Ishikawa (cell line): ENCODE measurements around the gene HTRA2.

Source experiments
- CREB1 ChIP-seq: IDR thresholded peaks from 2 replicates; pipeline ENCODE4 v1.6.1; 2012; ENCODE audit warnings: low read depth
- EGR1 ChIP-seq: IDR thresholded peaks from 2 replicates; pipeline ENCODE4 v1.6.1; 2012
- FOXM1 ChIP-seq: IDR thresholded peaks from 2 replicates; pipeline ENCODE4 v1.6.1; 2012; ENCODE audit warnings: low read depth, borderline replicate concordance
- MAX ChIP-seq: IDR thresholded peaks from 2 replicates; pipeline ENCODE4 v1.6.1; 2012
- REST ChIP-seq: IDR thresholded peaks from 2 replicates; pipeline ENCODE4 v1.6.1; 2012; ENCODE audit warnings: low read depth, mild to moderate bottlenecking
- TEAD4 ChIP-seq: IDR thresholded peaks from 2 replicates; pipeline ENCODE4 v1.6.1; 2012
- YY1 ChIP-seq: IDR thresholded peaks from 2 replicates; pipeline ENCODE4 v1.6.1; 2012; ENCODE audit warnings: low read depth
- ZBTB7A ChIP-seq: IDR thresholded peaks from 2 replicates; pipeline ENCODE4 v1.6.1; 2012; ENCODE audit warnings: low read depth

Gene HTRA2

GRCh38 chr2:74582184-74582583, 52.5 kb downstream of the HTRA2 start:
- TF ChIP-seq FOXM1 (no peak), EGR1 (no peak), CREB1 (no peak), REST (no peak), ZBTB7A (no peak), MAX (no peak), TEAD4 (no peak), YY1 (no peak)
